Hematopoietic multipotent progenitor cell treated with erythropoietin and hydrocortisone succinate and interleukin-3 and kit ligand, for 4 days (in vitro differentiated cells): ENCODE results near the gene PDE4B.
"Not testable (repeated sequence)": the region's sequence is repeated elsewhere in the genome, so short reads cannot be mapped to it uniquely, and the experiment has no call there.

Experiments used
- DNase-seq: peaks from one replicate; pipeline ENCODE4 v3.0.0-alpha.2; 2015

Gene PDE4B

DNA sequence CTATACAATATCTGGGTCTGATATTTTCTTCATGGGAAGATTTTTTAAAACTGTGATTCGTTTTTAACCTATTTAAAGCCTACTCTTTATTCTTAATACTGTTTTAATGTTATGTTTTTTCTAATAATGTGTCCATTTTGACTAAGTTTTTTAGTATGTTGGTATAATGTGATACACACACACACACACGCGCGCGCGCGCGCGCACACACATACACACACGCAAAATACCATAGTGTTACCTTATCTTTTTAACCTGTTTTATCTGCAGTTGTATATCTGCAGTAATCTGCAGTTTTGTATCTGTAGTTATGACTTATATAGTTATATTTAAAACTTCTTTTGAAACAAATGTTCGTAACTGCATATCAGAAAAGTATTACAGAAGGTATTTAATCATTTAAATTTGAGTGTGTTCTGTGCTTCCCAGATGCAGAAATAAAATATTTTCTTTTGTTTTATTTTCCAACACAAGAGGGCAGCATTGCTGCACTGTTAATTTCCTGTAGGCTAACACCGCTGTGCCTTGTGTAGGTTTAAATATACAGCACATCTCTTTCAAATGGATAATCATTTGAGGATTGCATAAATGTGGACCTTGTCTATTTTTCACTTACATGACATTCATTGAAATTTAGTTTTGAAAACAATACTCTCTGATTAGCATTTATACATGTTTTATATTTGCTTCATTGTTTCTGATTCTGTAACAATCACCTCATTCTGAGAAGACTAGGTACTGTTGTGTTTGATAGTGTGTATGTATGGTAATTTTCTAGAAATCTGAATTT, 166.1 kb downstream of the PDE4B start:
- peak; percentile 78 for DNase-seq

DNA sequence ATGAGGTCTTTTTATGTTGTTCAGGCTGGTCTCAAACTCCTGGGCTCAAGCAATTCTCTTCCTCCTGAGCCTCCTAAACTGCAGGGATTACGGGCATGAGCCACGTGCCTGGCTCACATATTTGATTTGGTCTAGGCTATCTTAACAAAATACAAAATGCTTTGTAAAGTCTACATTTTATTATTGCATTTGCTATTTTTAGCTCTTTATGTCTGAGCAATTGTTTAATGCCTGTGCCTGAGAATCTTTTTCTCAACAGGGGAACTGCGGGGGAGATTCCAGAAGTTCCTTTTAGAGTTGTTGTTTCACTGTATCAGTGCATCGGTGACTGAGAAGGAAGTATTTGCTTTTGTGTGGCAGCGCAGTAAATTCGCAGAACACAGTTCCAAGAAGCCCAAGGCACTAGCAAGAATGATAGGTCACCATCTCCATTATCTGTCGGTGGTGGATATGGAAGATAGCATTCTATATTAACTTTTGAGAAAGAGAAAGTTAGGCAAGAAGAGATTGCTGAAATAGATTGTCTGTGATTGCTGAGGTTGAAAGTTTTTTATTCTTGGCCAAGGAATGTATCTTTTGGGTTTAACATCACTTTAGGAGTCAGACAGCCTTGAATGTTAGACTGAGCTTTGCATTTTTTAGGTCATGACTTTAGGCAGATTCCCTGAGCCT, 167.3 kb downstream of the PDE4B start:
- DNase-seq, result peak; percentile 37

DNA sequence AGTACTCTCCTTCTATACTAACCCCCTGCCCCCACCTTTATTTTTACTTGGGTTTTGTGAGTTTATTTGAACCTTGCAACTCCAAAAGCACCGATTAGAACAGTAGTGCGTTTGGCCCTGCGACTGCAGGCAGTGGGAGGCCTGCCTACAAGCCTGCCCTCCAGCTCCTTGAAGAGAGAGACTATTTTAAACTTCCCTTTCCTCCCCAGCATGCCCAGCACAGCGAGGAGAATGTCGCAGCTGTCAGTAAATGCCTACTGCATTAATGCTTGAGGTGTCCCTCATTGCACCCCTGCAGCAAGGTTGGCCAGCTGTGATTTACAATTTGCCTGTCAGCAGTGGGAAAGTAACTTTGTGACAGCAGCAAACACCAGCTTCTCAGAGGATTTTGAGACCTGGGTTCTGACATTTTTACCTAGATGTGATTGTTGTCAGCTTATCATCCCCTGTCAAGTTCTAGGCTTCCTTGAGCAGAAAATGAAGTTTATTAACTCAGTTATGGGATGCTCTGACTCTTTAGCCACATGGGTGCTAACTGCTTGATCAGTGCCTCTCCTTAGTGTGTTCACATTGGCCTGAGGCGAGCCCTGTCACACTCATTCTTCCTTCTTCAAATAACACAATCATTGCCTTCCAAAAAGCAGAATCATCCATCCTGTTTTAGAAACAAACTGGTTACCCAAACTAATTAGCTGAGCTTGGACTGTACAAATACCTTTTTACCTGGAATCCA, 170.6 kb downstream of the PDE4B start:
- no peak for DNase-seq

DNA sequence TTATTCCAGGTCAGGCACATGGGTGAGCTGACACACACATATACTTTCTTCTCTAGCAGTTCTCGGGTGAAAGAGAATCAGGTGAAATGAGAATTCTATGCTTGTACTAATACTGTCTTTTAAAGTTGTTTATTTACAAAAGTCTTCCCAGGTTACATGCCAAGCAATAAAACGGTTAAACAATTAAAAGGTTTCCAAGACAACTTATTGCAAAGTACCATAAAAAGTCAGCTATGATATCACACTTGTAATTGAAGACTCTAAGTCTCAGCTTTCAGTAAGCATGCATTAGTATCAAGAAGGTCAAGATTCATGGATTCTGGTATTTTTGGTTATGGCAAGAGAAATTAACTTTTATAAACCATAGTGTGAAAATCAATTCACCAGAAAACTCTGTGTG, 171.4 kb downstream of the PDE4B start:
- DNase-seq, result no peak

DNA sequence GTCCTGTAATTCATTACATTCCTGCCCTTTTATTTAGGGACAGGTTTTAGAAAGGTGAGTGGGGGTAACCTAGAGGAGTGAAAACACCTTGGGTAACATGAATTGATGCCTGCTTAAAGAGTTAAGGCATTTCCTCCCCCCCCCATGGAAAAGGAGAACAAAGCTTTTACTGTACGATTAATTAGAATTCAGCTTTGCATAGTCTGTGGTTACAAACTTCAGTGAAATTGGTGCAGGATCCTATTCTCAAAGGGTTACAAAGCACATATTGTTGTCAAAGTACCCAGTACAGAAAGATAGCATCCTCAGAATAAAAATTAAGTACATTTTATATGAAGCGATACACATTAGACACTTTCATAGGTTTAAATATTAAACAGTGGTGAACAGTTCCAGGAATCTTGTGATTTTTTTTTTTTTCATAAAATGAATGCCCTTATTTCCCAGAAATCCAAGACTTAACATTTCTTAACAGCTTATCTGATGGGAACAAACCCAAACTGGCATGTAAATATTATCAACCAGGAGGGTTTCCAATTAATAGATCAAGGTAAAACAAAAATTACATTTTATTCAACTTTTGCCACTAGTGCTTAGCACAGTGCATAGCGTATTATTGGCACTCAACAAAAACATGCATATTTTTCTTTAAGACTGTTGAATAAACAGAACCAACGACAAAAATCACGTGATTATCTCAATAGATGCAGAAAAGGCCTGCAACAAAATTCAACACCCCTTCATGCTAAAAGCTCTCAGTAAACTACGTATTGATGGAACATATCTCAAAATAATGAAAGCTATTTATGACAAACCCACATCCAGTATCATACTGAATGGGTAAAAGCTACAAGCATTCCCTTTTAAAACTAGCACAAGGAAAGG, 172.7 kb downstream of the PDE4B start:
- DNase-seq, result no peak

DNA sequence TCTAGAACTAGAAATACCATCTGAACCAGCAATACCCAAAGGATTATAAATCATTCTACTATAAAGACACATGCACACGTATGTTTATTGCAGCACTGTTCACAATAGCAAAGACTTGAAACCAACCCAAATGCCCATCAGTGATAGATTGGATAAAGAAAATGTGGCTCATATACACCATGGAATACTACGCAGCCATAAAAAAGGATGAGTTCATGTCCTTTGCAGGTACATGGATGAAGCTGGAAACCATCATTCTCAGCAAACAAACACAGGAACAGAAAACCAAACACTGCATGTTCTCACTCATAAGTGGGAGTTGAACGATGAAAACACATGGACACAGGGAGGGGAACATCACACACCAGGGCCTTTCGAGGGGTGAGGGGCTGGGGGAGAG, 174.8 kb downstream of the PDE4B start:
- not testable (repeated sequence) for DNase-seq

DNA sequence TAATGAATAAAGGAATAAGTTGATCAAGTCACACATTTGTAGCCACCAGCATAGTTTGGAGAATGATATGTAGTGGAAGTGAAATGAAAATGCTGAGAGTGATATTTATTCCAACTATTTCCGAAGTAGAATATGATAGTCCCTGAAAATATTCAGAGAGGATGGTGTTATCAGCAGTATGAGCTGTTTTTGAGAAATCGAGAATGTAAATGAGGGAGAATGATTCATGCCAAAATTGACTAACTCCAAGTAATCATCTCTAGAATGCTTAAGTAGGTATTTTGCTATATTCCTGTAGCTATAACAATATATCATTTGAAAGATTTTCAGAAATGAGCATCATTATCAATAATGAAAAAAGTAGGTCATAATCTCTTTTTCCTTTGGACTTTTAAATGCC, 178.9 kb downstream of the PDE4B start:
- DNase-seq, result no peak

DNA sequence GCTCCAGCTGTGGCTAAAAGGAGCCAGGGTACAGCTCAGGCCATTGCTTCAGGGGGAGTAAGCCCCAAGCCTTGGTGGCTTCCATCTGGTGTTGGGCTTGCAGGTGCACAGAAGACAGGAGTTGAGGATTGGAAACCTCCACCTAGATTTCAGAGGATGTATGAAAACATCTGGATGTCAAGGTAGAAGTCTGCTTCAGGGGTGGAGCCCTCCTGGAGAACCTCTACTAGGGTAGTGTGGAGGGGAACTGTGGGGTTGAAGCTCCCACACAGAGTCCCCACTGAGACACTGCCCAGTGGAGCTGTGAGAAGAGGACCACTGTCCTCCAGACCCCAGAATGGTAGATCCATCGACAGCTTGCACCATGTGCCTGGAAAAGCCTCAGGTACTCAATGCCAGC, 183.0 kb downstream of the PDE4B start:
- DNase-seq, result no peak

DNA sequence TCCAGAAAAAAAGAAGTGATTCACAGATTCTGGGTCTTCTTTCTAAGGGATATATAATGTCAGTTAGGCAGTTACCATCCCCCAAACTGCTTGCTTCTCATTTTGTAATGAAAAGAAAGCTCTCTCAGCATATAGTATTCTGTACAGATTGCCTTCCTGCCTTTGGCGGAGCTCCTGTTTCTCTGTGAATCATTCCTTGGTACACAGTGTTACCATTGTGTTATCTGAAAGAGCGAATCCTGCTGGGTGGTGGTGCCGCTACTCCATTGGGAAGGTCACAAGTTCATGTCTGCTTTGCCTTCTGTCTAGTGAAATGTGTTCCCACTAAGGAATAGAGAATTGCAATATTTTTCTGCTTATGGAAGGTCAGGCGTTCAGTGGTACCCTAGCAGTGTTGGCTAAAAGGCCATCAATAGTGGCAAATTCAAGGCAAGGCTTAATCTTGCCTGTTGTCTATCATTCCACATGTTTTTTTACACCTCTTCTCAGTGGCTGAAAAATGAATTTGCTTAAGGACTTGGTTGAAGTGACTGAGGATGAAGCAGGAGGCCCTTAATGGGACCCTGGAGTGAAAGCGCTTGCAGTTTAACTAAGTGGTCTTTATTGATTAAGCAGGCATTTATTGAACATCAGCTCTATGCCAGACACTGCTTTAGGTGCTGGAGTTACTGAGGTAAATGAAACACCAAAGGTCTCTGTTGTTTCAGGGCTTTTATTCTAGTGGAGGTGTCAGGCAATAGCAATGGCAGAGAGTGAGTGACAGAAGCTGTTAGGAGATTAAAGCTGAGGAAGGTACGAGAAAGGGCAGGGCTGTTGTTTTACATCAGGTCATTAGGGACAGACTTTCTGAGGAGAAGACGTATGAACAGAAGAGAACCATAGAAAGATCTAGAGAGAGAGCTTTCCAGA, 186.7 kb downstream of the PDE4B start:
- no peak for DNase-seq

DNA sequence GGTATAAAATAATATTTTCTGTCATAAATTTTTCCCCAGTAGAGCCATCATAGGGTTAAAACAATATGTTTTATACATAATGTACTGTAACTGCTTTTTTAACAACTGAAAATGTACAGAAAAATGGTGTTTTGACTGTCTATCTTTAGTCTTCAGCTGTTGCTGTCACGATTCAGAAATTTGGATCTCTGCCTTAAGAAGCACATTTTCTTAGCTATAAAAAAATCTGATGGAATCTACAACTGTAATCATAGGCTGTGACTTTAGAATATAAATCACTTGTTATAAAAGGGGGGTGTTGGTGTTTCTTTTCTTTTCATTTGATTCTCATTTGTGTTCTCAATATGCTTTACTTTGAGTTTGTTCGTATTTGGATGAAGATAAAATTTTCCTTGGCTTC, 187.5 kb downstream of the PDE4B start:
- DNase-seq, result no peak

DNA sequence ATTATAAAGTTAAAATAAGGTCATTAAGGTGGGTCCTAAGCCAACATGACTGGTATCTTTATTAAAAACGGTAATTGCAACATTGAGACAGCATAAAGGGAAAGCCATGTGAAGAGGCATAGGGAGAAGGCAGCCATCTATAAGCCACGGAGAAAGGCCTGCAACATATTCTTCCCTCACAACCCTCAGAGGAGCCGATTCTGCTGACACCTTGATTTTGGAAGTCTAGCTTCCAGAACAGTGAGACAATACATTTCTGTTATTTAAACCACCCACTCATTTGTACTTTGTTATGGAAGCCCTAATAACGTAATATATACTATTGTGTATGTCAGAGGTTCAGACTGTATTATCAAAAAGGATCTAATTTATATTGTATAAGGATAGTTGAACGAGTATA, 190.8 kb downstream of the PDE4B start:
- DNase-seq, result no peak

DNA sequence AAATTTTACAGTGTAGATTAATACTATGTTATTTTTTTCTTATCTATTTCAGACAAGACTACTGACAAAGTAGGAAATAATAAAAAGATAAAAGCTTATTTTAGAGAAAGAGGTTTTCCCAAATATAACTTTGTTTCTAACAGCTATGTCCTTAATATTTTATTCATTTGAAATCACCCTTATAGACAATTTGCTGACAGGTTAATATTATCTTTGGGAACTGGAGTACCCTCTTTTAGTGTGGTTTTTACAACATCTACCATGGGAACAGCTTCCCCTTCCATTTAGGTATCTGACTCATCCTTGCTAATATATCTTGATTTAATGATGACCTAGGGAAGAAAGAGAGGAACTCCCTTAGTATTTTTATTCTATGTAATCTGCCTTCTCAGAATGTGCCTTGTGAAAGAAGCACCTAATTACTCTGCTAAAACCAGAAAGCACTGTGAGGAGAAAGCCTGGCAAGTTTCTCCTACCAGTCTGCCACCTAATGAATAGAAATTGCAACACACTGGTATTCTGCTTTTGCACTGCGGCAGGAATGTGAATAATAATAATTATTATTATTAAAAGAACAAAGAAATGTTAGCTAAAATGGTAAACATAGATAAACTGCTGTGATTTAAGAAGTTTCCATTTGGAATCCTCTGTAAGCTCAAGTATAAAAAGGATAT, 192.8 kb downstream of the PDE4B start:
- DNase-seq, result no peak

DNA sequence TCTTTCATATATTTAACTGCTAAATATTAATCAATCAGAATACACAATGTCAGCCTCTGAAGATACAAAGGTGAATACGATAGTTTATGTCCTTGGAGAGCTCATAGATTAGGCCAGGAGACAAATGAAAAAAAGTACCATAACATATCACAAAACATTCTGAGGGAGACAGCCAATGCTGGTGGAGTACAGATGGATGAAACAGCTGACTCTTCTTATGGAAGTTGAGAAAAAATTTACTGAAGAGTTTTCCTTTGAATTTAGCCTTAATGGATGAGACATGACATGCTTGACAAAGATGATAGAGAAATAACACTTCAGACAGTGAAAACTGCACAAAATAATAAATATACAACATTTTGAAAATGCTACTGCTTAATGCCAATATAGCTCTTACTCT, 193.5 kb downstream of the PDE4B start:
- no peak for DNase-seq

DNA sequence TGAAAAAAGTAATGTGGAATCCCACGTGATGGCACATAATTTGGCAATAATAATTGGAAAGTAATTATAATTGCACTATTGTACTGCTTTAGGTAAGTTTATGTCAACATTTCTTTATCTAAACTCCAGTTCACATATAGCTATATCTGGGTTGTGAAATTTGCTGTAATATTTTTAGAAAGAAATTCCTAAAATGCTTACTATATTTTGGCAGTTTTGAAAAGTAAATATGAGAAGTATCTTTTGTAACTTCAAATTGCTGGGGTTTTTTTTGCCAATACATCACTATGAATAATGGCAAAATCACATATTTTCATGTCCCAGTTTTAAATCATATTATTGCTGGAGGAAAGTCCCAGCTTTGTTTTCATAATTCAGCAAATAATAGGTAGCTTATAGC, 197.5 kb downstream of the PDE4B start:
- DNase-seq, result no peak

DNA sequence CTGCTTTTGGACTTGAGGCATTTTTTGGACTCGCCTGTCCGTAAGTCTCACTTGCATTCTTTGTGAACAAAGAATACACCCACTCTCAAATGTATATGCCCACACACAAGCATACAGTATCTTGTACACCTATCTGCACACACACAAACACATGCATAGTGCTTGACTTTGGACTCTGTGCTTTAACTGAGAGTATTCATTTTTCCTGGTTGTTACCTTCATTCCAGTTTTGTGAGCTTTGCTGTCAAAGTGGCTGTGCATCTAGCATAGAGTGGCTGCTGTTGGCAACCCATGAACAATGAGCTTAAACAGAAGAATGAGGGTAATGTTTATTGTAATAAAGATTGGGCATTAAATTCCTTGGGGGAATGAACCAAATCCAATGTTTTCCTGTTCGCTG, 199.0 kb downstream of the PDE4B start:
- no peak for DNase-seq

DNA sequence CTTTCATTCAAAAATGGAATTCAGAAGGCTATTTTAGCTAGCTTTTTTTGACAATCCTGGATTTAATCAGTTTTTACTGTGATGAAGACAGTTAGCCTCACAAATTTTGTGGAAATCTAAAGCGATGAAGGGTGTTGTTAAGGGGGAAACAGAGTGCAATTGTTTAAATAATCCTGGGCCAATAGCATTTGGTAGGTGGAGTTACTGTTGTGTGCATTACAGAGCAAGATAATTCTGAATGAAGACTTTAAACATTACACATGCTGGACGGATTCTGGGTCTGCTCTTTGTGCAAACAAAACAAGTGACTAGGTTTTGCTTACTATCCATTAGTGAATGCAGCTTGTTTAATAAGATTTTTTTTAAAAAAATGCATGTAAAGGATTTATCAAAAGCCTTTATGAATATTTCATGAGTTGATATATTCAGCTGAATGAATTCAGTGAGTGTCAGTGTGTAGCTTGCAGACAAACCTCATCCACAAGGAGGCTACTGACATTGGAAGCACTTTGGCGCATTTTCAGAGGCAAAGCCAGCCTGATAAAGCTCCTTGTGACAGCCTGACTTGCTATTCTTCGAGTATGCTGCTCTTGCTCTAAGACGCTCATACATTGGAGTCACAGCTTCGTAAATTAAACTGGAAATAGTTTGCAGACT, 199.6 kb downstream of the PDE4B start:
- no peak for DNase-seq

DNA sequence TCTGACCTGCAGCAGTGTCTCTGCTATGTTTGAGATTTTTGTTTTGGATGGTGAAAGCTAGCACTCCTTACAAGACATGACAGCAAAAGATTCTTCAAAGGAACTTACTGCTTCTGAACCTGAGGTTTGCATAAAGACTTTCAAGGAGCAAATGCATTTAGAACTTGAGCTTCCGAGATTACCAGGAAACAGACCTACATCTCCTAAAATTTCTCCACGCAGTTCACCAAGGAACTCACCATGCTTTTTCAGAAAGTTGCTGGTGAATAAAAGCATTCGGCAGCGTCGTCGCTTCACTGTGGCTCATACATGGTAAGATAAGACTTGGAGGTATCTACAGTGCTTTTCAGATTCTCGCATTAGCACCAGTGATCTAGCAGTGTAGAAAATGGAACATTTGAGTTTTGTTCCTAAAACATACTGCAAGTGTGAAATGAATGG, 200.2 kb downstream of the PDE4B start:
- DNase-seq, result no peak

DNA sequence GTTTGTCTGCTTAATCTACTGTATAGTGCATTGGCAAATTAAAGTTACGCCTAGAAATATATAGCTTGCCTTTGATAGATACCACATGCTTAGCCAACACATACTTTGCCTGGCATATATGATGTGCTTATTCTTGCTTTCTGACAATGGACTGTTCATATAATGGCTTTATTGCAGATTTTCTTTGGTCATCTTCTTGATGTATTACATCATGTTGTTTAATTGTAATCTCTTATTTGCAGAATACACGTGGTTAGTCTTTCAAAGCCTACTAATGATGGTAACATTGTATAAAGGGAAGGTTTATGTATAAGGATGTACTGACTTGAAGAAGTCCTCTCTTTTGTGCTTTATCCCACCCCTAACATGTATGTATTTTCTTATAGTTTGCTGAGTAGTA, 201.5 kb downstream of the PDE4B start:
- DNase-seq, result no peak

DNA sequence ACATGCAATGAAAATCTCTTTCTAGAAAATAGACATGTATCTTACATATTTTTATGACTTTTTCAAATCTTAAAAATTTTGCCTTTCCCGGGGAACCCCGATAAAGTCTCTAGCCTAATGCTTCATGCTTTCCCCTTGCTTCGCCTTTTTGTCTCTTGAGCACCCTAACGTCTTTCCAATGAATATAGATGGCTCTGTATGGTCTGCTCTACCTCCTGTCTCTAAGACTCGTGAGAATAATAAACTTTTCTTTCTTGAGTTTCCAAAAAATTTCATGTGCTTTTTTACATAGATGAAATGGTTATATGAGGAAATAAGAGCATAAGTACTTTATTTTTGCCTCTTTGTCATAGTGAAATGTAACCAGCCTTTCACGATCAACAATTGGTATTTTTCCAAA, 202.6 kb downstream of the PDE4B start:
- no peak for DNase-seq

DNA sequence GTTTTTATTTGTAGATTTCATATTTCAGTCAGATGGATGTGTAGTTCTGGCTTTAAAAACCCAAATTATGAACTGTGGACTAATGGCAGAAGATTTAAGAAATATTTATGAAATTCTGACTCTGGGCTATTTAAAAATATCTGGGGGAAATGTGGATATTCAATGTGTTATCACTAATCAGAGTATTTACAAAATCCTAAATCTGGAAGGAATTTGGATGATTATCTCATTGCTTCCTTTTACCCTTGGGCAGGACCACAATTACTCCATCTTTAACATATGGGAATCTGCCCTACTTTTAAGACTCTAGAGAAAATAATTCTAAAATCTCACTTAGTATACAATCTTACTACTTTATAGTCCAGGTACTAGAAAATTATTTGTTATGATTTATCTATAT, 203.2 kb downstream of the PDE4B start:
- DNase-seq, result no peak

DNA sequence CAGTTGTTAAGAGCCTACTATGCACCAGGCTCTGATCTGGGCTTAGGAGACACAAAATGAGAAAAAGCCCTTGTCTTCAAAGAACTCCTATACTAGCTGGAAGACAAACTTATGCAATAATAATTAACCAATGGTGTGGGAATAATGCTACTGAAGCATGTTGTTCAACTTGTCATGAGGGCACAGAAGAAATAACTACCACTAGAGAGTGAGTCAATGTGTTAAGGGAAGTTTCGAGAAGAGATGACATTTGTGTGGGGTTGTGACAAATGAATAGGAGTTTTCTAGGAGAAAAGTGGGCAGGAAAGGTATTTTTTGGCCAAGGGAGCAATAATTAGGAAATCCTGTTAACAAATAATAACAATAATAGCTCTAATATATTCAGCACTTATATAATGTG, 205.0 kb downstream of the PDE4B start:
- no peak for DNase-seq
